NCI-H187 (cell line): Measurements from ENCODE around the gene CAMK2G.
A peak's percentile ranks its signal among the peaks of the same experiment; 100 is the strongest.
"Not testable (repeated sequence)": the region's sequence is repeated elsewhere in the genome, so short reads cannot be mapped to it uniquely, and the experiment has no call there.

ENCODE experiments used
- DNase-seq, 2 experiments: peaks; one replicate each; lab custom pipeline; 2025; lab: John Stamatoyannopoulos, UW

Gene CAMK2G

DNA sequence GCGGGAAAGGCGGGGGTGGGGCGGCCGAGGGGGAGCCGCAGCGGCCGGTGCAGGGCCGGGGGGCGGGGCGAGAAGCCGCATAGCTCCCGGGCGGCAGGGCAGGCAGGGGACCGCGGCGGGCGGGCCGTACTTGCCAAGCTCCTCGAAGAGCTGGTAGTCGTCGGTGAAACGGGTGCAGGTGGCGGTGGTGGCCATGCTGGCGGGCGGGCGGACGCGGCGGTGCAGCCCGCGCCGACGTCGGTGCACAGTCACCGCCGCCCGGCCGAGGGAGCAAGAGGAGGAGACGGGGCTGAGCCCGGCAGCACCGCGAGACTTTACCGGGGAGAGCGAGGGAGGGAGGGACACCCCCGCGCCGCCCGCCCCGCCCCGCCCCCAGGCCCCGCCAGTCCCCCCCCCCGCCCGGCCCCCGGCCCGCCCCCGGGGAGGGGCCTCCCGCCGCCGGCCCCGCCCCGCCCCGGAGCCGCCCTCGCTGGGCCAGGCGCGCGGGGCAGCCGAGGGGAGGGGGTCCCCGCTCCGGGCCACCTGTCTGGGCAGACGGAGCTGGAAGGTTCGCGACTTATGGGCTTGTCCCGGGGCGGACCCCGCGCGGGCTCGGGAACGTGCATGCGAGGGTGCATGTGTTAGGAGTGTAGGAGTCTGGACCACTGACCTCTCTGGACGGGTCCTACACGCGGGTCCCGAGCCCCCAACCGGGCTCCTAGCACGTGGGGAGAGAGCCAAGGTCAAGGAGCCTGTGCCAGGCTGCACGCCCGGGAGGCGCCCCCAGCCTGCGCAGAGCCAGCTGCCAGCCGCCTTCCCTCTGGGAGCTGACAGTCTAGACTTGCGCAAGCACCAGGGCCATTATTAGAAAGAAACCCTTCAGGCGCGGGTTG lies at the start of gene CAMK2G:
Gene CAMK2G, minus strand, starts transcription at position 289 of the 872 bp plus-strand sequence. Its CDS starts 94 bp downstream, at position 195.
- DNase-seq = peak in 1 of 2 experiments; percentile 19

DNA sequence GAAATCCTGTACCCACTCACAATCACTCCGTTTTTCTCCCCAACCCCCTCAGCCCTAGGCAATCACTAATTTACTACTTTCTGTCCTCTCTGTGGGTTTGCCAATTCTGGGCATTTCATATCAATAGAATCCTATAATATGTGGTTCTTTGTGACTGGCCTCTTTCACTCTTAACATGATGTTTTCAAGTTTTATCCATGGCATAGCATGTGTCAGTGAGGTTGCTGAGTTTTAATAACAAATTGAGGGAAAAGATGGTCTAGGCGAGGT lies 48.4 kb upstream of the CAMK2G start:
- no peak for DNase-seq

DNA sequence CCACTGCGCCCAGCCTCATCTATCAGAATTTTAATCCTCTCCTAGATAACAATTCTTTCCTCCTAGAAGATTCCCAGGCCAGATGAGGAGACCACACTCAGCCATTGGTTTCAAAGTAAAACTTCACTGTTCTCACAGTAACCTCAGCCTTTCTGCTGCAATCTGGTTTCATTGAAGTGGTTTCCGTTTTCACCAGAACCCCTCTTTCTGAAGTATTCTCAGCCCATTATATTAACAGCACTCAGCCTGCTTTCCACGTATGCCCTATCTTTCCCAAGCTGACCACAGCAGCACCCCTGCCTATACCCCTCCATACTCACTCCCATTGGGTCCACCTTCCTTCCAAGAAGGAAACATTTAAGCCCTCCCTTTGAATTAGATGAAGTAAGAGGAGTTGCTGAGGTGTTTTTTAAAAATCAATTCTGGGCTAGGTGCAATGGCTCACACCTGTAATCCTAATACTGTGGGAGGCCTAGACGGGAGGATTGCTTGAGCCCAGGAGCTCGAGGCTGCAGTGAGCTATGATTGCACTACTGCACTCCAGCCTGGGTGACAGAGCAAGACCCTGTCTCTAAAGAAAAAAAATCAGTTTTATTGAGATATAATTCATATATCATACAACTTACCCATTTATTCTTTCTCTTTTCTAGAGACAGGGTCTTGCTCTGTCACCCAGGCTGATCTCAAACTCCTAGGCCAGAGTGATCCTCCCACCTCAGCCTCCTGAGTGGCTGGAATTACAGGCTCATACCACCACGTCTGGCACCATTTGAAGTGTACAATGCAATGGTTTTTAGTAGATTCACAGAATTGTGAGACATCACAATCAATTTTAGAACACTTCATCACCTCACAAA lies 47.9 kb upstream of the CAMK2G start:
- DNase-seq = no peak

DNA sequence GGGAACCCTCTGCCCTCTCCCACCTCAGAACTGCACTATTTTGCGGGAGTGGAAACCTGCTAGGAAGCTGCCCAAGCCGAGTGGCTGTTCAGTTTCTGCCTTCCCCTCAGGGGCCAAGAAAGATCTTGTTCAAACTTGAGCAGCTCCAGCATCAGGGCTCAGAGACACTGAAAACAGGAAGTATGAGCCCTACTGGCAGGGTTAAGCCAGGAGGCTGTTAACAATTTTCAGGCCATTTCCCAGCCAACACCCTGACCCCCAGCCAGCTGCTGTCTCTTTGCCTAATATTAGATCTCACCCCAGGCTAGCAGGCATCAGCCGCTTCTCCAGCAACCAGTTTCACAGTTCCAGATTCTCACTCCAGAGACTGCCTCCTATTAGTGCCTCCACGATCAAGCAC lies 45.7 kb upstream of the CAMK2G start:
- no peak for DNase-seq

DNA sequence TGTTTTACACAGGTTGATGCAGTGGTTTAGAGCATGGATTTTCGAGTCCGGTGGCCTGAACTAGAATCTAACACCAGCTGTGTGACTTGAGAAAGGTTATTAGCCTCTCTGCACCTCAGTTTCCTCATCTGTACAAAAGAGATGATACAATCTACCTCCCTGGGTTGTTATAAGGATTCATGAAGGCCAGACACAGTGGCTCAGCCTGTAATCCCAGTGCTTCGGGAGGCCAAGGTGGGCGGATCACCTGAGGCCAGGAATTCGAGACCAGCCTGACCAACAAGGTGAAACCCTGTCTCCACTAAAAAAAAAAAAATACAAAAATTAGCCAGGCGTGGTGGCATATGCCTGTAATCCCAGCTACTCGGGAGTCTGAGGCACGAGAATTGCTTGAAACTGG lies 45.1 kb upstream of the CAMK2G start:
- DNase-seq = not testable (repeated sequence)

DNA sequence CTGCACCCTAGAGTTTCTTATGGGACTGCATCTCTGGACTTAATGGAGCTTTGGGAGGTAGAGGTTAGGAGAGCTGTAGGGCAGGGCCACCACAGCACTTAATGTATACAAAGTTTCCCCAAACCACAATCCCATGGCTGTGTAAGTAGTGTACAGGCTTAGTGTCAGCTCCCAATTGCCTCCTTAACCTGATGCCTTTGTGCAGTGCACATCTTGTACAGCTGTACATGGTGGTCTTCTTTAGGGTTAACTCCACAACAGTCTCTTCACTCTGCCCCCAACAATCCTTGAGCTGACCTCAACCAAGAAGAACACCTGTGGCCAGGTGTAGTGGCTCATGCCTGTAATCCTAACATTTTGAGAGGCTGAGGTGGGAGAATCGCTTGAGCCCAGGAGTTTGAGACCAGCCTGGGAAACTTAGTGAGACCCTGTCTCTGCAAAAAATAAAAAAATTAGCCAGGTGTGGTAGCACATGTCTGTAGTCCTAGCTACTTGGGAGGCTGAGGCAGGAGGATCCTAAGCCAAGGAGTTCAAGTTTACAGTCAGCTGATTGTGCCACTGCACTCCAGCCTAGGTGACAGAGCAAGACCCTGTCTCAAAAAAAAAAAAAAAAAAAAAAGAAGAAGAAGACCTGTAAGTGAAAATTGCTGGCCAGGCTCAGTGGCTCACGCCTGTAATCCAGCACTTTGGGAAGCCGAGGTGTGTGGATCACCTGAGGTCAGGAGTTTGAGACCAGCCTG lies 43.4 kb upstream of the CAMK2G start:
- DNase-seq = no peak

DNA sequence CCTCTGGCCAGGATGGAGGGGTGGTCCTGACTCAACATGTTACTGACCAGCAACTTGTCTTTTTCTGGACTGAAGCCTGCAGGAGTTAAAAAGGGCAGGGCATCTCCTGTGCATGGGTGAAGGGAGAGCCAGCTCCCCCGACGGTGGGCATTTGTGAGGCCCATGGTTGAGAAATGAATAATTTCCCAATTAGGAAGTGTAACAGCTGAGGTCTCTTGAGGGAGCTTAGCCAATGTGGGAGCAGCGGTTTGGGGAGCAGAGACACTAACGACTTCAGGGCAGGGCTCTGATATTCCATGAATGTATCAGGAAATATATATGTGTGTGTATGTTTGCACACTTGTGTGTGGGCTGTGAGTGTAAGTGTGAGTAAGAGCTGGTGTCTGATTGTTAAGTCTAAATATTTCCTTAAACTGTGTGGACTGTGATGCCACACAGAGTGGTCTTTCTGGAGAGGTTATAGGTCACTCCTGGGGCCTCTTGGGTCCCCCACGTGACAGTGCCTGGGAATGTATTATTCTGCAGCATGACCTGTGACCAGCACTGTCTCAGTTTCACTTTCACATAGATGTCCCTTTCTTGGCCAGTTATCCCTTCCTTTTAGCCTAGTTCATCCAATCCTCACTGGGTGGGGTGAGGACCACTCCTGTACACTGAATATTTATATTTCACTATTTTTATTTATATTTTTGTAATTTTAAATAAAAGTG lies 42.6 kb upstream of the CAMK2G start:
- DNase-seq = no peak

DNA sequence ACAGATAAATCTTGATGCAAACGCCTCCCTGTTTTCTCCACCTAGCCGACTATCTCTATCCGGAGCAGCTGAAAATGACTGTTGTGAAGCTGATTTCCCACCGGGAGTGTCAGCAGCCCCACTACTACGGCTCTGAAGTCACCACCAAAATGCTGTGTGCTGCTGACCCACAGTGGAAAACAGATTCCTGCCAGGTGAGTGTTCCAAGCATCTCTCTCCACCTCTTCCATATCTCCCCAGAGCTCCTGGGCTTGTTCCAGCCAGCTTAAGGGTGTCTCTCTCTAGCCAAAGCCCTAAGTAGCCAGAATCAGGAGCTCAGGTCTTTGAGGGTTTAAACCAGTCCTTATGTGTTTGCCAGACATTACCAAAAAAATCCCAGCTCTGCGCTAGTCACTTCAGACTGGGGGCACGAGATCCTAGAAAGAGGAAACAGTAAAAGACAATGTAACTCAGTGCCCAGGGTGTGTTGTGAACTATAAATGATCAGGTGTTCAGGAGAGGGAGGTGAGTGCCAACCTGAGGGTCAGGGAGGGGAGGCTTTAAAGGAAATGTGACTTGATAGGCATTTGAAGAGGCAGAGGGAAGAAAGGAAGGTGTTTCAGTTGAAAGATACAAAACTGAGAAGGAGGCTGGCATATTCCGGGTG lies 41.0 kb upstream of the CAMK2G start:
- no peak for DNase-seq

DNA sequence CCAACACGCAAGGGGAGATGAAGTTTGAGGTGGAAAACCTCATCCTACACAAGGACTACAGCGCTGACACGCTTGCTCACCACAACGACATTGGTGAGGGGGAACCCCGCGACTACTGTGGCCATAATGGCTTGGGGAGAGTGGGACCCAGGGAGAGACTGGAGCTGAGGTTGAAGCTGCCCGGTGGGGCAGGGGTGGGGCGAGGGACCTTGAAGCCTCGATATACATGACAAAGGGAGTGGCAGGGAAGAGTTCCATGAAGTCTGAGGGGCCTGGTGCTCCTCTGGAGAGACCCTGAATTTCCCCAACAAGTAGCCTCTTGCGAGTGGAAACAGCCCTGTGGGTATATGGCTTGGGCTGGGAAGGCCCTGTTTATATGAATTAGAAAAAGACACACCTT lies 39.7 kb upstream of the CAMK2G start:
- no peak for DNase-seq

DNA sequence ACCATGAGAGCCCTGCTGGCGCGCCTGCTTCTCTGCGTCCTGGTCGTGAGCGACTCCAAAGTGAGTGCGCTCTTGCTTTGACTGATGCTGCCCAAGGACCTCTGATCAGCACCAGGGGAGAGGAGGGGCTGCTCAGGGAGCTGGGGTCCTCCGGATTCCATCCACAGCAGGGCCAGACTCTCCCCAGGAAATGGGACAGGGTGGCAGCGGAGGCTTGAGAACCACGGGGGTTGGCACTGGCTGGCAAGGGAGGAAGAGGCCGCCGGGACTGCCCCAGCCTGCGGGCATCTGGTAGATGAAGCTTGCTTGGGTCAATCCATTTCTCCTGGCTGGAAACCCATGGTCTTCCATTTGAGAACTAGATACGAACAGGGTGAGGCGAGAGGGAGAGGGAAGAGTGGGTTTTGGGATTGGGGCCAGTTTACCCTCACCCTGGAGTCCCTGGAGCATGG lies 37.2 kb upstream of the CAMK2G start:
- DNase-seq = no peak

DNA sequence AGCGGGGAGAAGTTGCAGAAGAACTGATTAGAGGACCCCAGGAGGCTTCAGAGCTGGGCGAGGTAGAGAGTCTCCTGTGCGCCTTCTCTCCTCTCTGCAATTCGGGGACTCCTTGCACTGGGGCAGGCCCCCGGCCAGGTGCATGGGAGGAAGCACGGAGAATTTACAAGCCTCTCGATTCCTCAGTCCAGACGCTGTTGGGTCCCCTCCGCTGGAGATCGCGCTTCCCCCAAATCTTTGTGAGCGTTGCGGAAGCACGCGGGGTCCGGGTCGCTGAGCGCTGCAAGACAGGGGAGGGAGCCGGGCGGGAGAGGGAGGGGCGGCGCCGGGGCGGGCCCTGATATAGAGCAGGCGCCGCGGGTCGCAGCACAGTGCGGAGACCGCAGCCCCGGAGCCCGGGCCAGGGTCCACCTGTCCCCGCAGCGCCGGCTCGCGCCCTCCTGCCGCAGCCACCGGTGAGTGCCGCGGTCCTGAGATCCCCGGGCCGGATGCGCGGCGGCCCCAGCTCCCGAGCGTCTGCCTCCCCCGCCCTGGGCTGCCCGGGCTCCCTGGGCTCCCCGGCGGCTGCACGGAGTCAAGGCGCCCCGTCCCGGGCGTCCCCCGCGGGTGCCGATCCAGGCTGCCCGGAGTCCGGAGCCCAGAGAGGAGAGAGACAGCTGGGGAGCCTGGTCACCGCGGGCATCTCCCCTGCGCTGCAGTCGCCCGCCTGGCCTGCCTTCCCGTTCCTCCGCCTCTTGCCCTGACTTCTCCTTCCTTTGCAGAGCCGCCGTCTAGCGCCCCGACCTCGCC lies 36.6 kb upstream of the CAMK2G start, which contains the start of gene PLAU:
Gene PLAU, plus strand, starts transcription at position 369 of the 789 bp plus-strand sequence. CDS start 424 bp downstream, outside the sequence.
- no peak for DNase-seq

DNA sequence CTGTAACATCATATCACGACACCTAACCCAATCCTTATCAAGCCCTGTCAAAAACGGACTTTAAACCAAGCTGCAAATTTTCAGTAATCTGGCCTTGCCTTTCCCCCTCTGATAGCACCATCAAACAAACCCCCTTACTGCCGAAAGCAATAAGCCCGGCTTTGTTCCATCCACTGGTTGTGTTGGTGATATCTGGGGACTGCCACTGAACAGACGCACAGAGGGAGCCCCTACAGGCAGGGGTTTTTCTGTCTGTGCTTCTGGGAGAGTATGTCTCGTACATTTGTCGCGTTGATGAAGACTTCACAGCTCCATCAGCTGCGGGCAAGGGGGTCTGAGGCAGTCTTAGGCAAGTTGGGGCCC lies 36.0 kb upstream of the CAMK2G start:
- DNase-seq = no peak

DNA sequence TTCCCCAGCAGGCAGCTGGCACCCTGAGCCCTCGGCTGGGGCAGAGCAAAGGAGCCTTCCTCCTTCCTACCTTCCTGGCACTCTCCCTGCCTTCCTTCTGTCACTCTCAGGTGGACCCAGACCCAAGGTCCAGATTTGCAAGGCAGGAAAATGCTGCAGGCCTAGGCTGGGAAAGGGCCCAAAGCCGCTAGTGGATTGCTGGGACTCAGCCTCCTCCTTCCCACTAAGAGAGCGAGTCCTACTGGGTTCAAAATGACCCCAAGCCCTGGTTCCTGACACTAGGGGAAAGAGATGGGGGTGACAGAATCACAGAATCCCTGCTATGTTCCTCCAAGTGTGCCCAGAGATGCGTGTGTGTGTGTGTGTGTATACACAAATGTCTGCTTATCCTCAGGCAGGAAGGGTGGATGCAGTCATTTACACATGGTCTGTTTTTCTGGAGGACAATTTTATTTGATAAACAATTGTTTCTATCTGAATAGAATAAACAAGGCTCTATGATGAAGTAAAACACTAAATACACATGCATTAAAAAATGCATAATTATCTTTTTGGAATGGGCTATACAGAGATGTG lies 35.3 kb upstream of the CAMK2G start:
- DNase-seq = no peak

DNA sequence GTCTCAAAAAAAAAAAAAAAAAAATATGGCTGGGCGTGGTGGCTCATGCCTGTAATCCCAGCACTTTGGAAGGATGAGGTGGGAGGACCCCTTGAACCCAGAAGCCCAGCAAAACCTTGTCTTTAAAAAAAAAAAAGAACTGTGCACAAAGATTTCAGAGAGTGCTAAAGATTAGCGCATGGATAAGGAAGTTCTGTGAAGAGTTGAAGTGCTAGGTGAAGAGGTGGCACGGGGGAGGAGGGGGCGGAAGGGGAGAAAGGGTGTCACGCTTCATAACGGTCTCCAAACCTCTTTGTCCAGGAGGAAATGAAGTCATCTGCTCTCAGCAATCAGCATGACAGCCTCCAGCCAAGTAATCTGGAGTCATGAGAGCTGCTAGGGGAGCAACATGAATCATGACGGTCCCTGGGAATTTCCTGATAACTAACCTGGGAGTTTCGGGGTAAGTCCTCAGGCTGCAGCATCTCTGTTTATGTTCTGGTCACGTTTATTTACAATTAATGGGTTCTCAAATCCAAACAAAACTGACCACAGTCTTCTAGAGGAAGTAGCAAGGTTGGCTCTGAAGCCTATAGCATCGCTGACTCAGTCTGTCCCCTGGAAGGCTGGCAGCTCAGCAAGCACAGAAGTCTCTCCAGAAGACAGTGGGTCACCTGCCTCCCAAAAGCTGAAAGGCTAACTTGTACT lies 34.6 kb upstream of the CAMK2G start:
- DNase-seq = no peak

DNA sequence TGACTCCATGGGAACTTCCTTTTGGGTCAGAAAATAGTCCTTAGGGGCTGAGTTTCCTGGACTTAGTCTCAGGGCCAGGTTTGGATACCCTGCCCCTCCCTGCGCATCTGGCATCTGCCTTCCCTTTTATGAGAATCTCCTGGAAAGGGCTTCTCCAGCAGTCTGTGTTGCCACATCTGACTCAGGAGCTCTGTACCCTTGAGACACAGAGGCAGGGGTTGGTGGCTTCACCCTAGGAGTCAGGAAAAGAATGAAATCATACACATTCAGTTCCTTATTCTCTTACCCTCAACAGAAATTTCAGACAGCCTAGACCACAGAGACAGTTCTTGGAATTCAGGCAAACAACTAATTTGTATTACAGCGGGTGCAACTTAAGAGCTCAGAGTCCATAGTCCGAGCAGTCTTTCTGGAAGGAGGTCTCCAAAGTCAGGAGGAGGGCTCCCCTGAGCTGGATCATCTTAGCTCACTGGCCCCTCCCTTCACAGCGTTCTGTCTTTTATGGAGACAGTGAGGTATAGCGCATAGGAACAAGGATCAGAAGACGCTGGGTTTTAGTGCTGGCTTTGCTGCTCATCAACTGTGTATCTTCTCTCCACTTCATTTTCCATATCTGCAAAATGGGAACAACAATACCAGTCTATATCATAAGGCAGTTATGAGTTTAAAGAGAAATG lies 33.6 kb upstream of the CAMK2G start:
- no peak for DNase-seq

DNA sequence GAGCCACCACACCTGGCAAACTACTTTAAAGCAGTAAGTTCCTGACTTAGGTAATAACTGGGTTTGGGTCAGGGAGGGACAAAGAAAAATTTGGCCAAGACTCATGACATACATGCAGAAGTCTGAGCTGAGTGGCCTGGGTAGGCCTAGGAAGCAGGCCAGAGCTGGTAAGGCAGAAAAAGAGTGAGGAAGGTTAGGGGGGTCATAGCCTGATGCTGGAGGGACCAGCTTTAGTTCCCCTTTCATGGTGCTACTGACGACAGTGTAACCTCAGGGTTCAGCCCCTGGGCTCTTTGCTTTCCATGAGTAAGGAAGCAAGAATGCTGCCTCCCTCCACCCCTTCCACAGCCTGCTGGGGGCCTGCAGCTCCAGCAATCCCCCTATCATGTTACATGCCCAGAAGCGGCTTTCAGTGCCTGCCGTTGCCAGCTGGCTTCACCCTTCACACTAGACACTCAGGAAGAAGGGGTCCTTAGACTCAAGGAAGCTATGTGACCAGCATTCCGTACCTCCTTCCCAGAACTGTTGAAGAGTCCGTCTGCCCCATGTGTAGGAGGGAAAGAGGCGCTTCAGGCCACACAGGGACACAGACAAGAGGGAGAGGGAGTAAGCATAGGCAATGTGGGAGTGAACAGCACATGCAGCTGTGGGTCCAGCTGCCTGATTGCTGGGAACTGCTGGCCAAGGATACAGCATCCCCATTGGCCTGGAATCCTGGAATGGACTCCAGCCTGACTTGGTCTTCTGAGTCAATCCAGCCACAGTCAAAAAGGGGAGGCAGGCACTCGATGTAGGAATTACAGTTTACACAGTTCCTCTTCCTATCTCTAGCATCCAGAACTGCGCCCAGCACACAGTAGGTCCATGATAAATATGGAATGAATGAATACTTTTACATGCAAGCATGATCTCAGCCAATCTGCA lies 32.4 kb upstream of the CAMK2G start:
- DNase-seq = no peak

DNA sequence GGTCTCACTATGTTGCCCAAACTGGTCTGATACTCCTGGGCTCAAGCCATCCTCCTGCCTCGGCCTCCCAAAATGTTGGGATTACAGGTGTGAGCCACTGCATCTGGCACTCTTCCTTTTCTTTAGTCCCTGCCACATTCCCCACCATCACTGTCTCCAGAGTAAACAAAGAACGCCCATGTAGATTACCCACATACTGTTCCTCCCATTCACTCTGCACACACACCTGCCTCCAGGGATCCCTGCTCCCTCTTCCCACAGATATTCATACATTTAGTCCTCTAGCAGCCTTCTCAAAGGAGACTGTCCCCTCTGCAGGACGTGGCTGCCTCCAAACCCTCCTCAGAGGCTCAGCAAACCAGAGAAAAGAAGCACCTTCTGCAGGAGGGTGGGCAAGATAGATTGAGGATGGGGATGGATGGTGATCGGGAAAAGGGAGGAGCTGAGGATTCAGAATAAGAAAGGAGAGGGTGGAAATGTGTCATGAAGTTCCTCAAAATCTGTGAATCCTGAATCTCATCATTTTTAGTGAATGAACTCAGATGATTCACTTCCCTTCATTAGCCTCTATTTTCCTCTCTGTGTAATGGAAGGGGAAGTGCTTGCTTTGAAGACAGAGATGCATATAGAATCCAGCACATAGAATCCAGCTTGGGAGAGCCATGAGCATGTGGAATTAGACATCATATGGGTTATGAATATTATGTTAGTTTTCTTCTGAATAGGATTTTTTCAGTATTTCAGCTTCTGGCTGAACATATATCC lies 31.1 kb upstream of the CAMK2G start:
- no peak for DNase-seq
